NK-92 (cell line): ENCODE results near the gene ERCC6L2.

Experiments used
- DNase-seq: peaks from one replicate; lab custom pipeline; 2025; ENCODE audit not compliant: unreplicated experiment; lab: John Stamatoyannopoulos, UW

The ERCC6L2 gene, protein sequence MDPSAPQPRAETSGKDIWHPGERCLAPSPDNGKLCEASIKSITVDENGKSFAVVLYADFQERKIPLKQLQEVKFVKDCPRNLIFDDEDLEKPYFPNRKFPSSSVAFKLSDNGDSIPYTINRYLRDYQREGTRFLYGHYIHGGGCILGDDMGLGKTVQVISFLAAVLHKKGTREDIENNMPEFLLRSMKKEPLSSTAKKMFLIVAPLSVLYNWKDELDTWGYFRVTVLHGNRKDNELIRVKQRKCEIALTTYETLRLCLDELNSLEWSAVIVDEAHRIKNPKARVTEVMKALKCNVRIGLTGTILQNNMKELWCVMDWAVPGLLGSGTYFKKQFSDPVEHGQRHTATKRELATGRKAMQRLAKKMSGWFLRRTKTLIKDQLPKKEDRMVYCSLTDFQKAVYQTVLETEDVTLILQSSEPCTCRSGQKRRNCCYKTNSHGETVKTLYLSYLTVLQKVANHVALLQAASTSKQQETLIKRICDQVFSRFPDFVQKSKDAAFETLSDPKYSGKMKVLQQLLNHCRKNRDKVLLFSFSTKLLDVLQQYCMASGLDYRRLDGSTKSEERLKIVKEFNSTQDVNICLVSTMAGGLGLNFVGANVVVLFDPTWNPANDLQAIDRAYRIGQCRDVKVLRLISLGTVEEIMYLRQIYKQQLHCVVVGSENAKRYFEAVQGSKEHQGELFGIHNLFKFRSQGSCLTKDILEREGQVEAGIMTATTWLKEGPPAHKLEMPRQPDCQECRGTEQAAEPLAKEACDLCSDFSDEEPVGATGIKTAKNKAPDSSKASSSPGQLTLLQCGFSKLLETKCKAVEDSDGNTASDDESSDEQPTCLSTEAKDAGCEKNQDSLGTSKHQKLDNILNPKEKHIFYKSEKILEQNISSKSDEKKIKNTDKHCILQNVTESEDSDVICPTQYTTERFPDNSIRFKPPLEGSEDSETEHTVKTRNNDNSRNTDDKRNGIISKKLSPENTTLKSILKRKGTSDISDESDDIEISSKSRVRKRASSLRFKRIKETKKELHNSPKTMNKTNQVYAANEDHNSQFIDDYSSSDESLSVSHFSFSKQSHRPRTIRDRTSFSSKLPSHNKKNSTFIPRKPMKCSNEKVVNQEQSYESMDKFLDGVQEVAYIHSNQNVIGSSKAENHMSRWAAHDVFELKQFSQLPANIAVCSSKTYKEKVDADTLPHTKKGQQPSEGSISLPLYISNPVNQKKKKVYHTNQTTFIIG (N-terminal part only)

DNA sequence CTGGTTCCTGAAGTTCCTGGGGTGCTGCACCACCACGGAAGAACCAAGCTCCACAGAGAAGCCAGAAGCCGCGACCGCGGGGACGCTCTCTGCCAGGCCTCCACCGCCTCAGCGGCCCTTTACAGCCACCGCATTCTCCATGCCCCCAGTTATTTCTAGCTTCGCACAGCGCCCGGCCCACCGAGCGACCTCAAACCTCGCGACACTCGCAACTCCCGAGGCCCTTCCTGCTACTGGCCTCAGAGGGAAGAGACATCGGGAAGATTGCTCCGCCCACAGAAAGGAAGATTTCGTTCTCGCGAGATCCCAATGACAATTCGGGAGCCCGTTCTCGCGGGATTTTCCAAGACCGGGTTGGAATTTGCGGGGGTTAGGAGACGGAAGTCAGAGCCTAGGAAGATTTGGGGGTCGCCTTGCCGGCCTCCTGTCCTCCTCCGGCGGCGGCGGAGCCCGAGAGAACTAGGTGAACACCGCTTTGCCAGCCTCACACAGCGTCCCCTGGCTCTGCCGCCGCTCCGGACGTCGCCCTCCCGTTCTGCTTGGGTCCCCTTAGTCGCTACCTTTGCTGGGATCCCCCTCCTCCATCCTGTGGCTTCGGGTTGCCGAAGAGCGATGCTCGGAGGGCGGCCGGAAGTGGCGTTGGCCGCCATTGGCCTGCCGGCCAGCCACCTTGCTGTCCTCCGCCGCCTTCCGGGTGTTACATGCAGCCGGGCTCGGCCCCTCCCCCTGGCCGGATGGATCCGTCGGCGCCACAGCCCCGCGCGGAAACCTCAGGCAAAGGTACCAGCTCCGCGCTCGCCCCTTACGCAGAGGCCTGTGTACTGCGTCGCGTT lies at the start of gene ERCC6L2:
Gene ERCC6L2, plus strand, starts transcription at position 387 of the 833 bp plus-strand sequence. Its CDS starts 348 bp downstream, at position 735.
- peak; percentile 39 for DNase-seq

DNA sequence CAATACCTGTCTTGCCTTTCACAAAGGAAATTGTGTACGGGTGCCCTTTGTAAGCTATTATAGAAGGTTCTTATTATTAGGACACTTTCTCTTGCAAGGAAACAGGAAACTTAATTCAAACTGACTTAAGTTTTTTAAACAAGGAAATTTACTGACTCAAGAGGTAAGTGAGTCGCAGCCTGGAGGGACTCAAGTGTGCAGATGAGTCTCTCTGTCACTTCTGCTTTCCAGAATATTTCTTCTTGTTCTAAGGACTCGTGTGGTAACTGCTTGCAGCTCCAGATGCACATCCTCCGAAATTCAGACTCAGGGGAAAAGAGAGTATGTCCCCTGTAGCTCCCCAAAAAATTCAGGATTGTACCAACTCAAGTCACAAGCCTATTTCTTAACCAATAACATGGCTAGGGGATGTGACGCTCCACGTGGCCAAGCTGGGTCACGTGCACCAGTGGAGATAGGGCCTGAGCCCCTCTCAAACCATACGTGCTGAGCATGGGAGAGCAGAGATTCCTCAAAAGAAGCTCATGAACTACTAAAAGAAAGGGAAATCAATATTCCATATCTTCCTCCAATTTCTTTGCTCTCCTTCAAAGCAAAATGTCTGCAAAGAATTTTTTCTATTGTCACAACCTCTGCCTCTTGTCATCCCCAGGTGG lies 49.2 kb upstream of the ERCC6L2 start:
- DNase-seq: no peak

DNA sequence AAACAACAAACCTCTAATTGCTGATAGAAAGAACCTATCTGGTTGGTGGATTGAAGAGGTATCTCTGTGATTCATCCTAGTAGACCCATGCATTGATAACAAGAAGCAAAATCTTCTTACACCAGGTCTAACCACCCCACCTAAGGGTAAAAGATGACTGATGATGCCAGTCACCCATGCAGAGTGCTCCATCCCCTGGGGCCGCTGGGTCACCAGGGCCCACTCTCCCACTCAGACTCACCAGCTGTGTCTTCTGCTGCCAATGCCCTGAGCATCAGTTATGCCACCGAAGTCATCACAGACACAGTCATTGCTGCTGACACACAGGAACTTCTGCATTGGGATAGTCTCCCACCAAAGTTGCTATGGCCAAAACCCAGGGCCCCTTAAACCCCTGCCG lies 44.7 kb upstream of the ERCC6L2 start:
- no peak for DNase-seq

DNA sequence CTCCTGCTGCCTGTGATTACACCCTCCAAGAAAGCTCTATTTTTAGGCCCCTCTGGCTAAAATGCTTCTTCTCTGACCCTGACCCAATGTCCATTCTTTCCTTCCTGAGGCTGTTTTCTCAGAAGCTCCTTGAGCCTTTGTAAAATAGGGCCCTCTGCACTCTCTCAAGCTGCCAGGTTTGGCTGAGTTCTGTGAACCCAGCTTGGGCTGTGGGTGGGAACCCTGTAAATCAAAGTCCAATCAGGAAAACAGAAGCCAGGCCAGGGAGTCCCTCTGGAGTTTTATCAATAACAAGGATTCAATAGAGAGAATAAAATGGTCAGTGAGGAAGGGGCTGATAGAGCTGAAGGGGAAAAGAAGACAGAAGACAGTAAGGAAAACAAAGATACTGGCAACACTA lies 43.7 kb upstream of the ERCC6L2 start:
- DNase-seq: no peak

DNA sequence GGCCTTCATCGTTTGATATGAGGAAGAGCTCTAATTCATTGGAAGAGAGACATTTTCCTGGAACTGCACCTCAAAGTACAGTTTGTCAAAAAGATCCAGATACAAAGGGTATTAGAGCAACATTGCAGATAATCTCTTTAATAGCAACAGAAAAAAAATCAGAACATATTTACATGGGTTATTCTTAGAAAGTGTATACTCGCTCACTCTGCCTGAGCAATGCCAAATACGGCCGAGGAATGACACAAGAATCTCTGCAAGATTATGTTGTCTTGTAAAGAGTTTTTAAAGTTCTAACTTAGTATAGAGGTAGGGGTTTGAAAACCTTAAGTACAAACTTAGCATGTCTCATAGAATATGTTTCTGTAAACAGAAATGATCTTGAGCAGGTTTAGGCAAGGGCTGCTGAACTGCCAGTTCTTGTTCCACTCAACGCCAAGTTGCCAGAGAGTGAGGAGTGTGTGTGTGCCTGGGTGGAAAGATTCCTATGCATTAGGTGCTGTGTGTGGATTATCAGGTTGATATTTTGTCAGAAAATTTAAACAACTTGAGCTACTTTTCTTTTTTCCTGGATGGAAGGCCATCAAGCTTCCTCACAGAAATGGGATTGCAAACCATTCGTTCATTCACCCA lies 41.8 kb upstream of the ERCC6L2 start:
- DNase-seq: no peak

DNA sequence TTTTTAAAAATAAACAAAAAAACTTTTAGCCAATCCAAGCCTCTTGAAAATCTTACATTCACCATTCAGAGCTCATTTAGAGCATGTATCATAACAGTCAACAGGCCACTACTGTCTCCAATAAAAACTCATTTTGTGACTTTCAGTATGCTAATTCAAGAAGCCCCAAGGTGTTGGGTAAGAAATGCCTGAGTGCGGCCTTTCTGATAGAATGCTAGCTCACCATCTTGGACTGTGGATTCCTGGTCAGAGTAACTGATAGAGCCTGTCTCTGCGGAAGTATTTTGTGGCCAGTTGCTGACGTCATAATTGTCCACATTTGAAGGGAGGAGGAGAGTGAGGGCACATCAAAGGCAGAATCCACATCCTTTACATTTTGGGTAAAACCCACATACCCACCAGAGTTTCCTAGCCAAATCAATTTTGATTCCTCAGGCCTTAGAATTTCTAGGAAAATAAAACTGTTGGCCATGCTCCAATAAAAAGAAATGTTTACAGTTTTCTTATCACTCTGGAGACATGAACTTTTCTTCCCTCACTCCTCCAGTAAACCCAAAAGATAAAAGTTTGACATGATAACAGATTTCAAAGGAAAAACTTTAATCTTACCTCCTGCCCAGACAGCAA lies 41.1 kb upstream of the ERCC6L2 start:
- DNase-seq: no peak

DNA sequence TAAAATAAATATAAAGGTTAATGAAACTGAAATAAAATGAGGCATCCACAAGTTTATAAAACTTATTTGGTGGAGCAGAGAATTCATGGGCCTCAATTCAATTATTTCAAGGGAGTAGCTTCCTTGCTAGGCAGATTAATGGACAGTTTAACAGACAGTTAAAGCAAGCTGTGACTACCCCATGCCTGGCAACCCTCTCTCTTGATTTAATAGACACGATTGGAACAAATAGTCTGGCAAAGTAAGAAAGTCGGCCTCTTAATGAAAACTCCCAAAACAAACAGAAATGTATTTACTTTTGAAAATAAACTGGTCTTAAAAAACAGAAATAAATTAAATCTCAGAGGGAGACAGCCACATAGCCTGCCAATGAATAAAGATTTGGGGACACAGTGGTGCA lies 40.1 kb upstream of the ERCC6L2 start:
- DNase-seq: no peak

DNA sequence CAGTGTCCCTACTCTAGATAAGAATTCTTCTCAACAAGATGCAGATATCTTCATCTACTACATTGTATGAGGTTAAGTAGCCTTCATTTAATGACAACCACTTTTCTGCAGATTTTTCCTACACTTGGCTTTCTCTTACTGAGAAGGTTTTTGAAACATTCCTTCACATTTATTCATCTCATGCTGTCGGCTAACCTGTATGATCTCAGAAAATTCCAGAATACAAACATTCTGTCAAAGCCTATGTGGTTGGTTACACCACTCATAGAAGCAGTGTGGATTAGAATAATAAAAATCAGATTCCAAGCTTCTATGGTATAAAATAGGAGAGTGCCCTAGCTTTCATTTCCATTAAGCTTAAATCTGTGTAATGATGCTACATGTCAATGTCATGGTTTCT lies 39.4 kb upstream of the ERCC6L2 start:
- DNase-seq: no peak

DNA sequence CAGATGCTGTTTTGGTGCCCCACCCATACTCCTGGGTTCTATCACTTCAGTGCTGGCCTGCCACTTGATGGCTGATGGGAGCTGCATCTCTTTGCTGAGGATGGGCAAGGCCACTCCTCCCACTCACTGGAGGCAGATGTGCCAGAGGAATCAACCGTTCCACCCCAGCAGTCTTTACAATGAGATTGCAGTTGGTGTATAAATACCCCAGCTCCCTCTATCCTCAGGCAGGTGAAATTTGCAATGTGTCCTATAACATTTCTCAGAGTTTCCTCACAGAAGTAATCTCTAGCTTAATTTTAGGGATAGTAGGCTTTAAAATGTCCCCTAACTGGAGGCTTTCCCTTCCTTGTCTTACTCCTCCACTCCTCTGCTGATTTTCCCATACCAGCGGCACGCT lies 36.5 kb upstream of the ERCC6L2 start:
- no peak for DNase-seq

DNA sequence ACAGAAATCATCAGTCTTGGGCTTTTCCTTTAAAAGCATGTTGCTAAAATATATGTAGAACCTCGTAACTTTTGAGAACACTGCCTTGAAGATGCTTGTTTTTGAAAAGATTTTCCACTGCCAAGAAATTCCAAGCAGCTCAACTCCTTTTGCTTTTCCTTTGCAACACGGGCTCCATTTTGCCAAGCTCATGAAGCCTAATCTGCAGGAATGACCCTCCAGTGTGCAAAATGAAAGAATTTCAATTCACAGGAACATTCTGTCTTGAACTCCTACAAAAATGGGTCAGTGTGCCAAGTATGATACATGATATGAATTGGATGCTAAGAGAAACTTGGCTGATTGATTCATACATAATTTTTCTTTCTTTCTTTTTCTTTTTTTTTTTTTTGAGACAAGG lies 35.4 kb upstream of the ERCC6L2 start:
- no peak for DNase-seq

DNA sequence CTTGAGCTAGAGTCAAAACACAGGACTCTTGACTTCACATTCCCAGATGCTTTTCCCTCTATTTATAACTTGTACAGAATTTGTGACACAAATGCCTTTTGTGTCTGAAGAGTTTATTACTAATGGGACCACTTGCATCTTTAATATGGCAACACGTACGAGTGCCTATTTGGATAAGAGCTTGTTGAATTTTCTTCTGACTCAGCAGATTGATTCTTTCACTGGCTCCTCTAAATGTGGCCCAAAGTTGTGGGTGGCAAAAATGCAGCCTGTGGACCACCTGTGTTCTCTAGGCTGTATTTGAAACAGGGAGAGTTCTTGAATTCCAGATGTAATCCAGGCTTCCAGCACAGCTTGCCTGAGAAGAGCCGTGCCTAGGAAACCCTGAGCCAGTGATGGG lies 34.1 kb upstream of the ERCC6L2 start:
- no peak for DNase-seq

DNA sequence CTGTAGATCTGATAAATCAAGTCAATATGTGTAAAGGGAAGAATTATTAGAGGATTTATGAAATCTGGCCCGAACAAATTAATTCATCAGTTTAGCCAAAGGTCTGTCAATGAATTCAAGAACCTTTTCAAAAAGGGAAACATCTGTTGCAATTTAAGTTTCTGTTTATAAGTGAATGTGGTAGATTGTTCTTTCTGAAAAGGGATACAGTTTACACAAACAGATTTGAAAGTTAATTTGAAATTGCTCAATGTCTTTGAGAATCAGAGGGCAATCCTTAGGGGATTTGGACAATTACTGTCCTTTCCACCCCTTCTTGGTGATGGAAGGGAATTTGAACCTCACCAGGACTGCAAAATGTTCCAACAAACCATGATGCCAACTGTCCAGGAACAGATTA lies 29.7 kb upstream of the ERCC6L2 start:
- no peak for DNase-seq

DNA sequence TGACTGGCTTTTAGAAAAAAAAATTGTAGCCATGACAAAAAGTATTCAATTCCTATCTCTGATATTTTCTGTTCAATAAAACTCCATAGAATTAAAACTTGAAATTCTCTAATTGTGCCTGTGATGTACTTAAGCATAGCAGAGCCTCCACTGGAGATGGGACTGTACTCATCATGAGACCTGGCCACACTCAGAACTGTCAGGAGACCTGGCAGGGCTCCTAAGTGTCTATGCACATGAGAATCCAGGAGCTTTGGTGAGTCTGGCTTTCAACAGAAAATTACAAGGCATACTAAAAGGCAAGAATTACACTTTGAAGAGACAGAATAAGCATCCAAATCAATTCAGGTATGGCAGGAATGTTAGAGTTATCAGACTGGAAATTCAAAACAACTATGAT lies 26.7 kb upstream of the ERCC6L2 start:
- no peak for DNase-seq

DNA sequence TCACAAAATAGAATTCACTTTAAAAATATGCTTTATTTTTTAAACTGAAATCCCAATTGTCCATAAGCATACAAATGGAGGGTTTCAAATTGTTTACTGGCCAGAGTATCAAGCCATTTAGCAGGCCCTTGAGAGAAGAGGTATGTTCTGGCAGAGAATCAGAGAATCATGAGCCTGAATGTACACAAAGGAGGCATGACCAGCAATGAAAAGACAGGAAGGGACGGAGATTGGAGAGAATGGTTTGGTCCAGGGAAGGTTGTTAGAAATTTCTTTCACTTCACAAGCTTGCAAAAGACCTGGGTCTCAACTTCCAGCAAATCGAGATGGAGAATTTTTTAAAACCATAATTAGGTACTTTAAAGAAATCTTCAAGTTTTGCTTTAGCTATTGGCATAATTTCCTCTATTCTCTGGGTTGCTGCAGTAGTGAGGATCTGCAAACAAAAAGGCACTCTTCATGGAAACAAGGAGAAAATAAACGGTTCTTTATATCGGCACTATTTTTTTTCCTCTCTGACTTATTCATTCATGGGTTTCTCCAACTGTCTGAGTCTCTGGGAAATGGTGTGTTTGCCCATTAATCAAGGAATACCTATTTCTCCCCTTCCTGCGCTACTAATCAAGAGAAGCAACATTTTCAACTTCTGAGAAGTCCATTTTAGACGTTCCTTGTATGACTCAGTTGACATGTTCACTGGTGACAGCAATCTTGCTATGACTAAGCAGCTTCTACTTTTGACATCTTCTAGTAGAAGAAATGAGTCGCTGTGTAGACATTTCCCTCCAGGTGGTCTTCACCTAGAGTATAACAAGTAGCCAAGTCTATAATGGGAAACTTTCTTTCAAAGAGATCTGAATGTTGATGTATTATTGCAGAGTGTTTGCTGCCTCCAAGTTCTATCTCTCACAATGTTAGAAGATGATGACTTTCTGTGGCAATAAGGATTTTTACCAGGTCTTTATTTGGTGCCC lies 23.1 kb upstream of the ERCC6L2 start:
- no peak for DNase-seq

DNA sequence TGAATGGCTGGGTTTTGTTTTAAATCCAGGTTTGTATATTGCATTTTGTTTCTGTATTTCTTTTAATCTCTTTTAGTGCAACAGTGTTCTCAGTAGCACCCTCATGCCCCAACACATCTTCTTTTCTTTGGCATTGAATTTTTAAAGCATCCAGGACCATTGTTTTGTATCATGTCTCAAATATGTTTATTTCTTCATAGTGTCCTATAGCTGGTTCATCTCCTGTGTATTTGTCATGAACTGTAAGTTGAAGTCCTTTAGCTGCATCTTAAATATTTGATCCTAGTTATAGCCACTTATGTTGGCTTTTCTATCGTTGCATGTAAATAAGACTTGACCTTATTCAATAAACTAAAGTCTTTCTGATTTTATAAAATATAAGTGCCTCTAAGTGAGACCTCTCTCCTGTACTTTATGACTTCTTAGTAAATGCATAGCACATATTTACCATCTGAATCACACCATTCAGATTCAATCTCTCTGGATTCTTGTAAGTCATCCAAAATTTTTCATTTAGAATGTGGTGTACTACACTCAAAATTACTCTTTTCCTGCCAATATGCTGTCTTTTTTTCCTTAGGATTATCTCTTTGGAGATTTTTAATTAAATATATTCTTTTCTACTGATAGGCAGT lies 21.0 kb upstream of the ERCC6L2 start:
- DNase-seq: no peak

DNA sequence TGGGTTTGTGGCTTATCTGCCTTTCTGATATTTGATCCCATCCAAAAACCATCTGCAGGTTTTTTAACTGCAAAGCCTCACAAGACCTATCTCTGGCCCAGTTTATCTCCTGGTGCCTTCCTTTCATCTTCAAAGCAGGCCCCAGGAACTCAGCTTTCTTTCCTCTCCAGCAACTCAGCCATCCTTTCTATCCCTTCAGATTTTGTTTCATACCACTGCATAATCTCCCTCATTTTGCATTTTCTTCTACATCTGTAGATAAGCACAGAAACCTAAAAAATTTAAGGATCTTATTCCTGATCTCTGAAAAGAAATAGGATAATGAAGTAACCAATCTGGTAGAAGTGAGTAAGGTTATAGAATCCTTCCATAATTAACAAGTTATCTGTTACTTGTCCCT lies 19.5 kb upstream of the ERCC6L2 start:
- DNase-seq: no peak

DNA sequence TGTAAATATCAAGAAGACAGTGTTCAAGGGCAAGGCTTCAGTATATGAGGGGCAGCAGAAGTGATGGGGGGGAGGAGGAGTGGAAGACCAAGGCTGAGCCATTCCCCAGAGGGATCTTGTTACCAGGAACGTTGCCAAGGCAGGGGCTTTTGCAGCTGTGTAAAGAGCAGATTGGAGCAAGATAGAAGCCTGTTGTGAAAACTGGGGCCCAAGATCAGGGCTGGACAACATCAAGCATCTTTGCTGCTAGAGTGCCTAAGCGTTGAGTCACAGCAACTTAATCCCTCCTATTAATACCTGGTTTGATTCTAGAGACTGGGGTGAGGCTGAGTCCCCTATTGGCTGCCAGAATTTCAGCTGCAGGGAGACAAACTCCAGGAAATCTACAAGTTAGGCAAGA lies 18.4 kb upstream of the ERCC6L2 start:
- no peak for DNase-seq

DNA sequence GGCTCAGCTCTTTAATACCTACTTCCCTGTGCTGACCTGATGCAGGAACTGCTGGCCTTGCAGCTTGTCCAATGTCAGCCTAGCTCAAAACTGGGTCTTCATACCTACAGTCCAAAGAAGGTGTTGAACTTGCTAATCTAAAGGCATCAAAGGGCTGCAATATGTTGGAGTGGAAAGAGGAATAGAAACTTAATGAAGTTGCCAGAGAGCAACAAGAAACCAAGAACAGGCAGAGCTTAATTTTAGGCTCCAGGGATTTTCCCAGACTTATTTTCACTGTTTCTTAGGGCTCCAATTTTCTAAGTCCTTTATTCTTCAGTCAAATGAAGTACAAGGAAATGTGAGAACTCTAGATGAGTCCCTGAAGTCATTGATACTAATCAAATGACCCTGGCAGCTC lies 17.6 kb upstream of the ERCC6L2 start:
- DNase-seq: no peak
